NCI-H1105 treated with DMSO at 0.1 percent for 48 hours (cell line): ENCODE data around the gene THRA.
"Not testable (repeated sequence)": the region's sequence is repeated elsewhere in the genome, so short reads cannot be mapped to it uniquely, and the experiment has no call there.

Source experiments
- DNase-seq: peaks from one replicate; lab custom pipeline; 2025; lab: John Stamatoyannopoulos, UW

Gene THRA

GRCh38 chr17:40113110-40113906, 50.5 kb downstream of the THRA start:
- peak; percentile 91 for DNase-seq

GRCh38 chr17:40113907-40114245, 51.1 kb downstream of the THRA start:
- no peak for DNase-seq

GRCh38 chr17:40115101-40115436, 52.3 kb downstream of the THRA start:
- DNase-seq, result no peak

- peak; percentile 54 for DNase-seq
Observed at GRCh38 chr17:40121181-40122135, 58.7 kb downstream of the THRA start, which contains the start of gene MSL1. Gene MSL1, plus strand, starts transcription at chr17:40121971. Its CDS starts 642 bp downstream, at chr17:40122613.

GRCh38 chr17:40122136-40122998, 59.6 kb downstream of the THRA start:
- peak; percentile 5 for DNase-seq

GRCh38 chr17:40122999-40123810, 60.4 kb downstream of the THRA start:
- DNase-seq, result peak; percentile 45

GRCh38 chr17:40123811-40124114, 61.0 kb downstream of the THRA start:
- no peak for DNase-seq

- peak; percentile 27 for DNase-seq
Observed at GRCh38 chr17:40124279-40125141, 61.7 kb downstream of the THRA start.

- DNase-seq, result no peak
Observed at GRCh38 chr17:40129498-40129897, 66.7 kb downstream of the THRA start.

GRCh38 chr17:40130352-40131042, 67.7 kb downstream of the THRA start:
- no peak for DNase-seq

GRCh38 chr17:40134184-40134583, 71.4 kb downstream of the THRA start:
- DNase-seq, result no peak

- no peak for DNase-seq
Observed at GRCh38 chr17:40135817-40136216, 73.1 kb downstream of the THRA start.

GRCh38 chr17:40139566-40140058, 76.8 kb downstream of the THRA start:
- no peak for DNase-seq

GRCh38 chr17:40143166-40143565, 80.4 kb downstream of the THRA start:
- DNase-seq, result not testable (repeated sequence)
